ENCODE data around the gene DES. TPM values are rescaled to one million over a fixed set of nuclear protein-coding genes. Genes with fewer than 3 reads are reported as not detected.

Gene DES
- total RNA-seq, 4 donors from 2014 or later = 19.4 to 163 (median 37.8) TPM

DNA sequence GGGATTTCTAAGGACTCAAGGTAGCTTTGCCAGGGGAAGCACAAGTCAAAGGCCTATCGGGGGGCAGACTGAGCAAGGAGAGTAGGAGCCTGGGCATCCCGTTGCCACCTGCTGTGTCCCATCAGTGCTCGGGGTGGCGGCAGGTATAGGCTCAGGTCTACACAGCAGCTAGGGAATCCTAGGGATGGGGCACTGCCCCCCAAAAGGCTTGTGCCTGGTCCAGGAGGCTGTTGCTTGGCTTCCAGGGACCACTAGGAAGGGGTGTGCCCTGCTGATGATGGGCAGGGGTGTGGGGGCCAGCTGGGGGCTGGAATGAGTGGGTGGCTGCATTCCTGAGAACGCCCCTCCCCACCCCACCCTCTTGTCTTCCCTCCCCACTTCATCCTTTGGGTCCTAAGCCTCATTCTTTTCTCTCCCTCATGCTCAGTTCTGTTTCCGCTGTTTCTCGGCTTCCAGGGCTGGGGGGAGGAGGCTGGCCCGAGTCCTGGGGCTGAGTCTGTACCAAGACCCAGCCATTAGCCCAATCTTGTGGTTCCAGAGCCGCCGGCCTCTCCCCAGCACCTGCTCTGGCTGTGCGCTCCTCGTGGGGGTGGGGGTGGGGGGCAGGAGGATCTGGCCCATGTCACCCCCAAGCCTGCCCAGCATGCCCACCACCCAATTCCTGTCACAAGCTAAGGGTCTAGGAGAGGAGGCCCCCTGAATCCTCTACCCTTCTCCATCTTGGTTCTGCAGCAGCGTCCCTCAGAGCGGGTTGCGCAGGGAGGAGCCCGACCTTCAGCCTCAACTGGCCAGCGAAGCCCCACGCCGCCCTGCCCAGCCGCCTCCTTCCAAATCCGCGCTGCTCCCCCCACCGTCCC, 29.3 kb downstream of the DES start:
- DNase-seq (ENCODE audit: low spot score in 2 of 2) = no peak

DNA sequence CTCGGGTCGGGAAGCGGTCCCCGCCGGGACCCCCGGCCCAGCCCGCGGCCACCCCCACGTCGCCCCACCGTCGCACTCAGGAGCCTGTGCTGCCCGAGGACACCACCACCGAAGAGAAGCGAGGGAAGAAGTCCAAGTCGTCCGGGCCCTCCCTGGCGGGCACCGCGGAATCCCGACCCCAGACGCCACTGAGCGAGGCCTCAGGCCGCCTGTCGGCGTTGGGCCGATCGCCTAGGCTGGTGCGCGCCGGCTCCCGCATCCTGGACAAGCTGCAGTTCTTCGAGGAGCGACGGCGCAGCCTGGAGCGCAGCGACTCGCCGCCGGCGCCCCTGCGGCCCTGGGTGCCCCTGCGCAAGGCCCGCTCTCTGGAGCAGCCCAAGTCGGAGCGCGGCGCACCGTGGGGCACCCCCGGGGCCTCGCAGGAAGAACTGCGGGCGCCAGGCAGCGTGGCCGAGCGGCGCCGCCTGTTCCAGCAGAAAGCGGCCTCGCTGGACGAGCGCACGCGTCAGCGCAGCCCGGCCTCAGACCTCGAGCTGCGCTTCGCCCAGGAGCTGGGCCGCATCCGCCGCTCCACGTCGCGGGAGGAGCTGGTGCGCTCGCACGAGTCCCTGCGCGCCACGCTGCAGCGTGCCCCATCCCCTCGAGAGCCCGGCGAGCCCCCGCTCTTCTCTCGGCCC, 30.1 kb downstream of the DES start:
- TF ChIP-seq, protein P1, sequence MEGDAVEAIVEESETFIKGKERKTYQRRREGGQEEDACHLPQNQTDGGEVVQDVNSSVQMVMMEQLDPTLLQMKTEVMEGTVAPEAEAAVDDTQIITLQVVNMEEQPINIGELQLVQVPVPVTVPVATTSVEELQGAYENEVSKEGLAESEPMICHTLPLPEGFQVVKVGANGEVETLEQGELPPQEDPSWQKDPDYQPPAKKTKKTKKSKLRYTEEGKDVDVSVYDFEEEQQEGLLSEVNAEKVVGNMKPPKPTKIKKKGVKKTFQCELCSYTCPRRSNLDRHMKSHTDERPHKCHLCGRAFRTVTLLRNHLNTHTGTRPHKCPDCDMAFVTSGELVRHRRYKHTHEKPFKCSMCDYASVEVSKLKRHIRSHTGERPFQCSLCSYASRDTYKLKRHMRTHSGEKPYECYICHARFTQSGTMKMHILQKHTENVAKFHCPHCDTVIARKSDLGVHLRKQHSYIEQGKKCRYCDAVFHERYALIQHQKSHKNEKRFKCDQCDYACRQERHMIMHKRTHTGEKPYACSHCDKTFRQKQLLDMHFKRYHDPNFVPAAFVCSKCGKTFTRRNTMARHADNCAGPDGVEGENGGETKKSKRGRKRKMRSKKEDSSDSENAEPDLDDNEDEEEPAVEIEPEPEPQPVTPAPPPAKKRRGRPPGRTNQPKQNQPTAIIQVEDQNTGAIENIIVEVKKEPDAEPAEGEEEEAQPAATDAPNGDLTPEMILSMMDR (IDR thresholded peaks at IDR 0.05) = no peak
- TF ChIP-seq POLR2A (IDR thresholded peaks at IDR 0.05) = no peak
- DNase-seq (ENCODE audit: low spot score in 2 of 2) = no peak
- intact Hi-C loops (cut with DNase I; ENCODE audit: low total_unique reads) = no loop called here
- WGBS, 2 donors = 82 to 84% methylated on average over 42 to 49 of the region's 88 CpGs
- no peak overlapping the region for H3K4me3 ChIP-seq (ENCODE audit: low read depth, poor library complexity, severe bottlenecking)

More for the DNA sequence above, 29.3 kb downstream of the DES start:
- no peak for TF ChIP-seq POLR2A (IDR thresholded peaks at IDR 0.05)
- TF ChIP-seq, protein P1 (IDR thresholded peaks at IDR 0.05) = no peak
- no peak overlapping the region for H3K4me3 ChIP-seq (ENCODE audit: low read depth, poor library complexity, severe bottlenecking)
- intact Hi-C loops (cut with DNase I; ENCODE audit: low total_unique reads) = no loop called here
- WGBS, 2 donors = 81 to 89% methylated on average over 23 of the region's 23 CpGs

DNA sequence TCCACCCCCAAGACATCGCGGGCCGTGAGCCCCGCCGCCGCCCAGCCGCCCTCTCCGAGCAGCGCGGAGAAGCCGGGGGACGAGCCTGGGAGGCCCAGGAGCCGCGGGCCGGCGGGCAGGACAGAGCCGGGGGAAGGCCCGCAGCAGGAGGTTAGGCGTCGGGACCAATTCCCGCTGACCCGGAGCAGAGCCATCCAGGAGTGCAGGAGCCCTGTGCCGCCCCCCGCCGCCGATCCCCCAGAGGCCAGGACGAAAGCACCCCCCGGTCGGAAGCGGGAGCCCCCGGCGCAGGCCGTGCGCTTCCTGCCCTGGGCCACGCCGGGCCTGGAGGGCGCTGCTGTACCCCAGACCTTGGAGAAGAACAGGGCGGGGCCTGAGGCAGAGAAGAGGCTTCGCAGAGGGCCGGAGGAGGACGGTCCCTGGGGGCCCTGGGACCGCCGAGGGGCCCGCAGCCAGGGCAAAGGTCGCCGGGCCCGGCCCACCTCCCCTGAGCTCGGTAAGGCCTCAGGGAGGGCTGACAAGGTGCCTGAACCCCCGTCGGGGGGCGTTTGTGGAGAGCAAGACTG, 30.7 kb downstream of the DES start:
- intact Hi-C loops (cut with DNase I; ENCODE audit: low total_unique reads) = no loop called here
- 72 to 75% methylated on average over 1 to 49 of the region's 51 CpGs for WGBS, 2 donors
- no peak overlapping the region for H3K4me3 ChIP-seq (ENCODE audit: low read depth, poor library complexity, severe bottlenecking)
- DNase-seq (ENCODE audit: low spot score in 2 of 2) = no peak
- no peak for TF ChIP-seq POLR2A (IDR thresholded peaks at IDR 0.05)
- TF ChIP-seq, protein P1 (IDR thresholded peaks at IDR 0.05) = no peak

DNA sequence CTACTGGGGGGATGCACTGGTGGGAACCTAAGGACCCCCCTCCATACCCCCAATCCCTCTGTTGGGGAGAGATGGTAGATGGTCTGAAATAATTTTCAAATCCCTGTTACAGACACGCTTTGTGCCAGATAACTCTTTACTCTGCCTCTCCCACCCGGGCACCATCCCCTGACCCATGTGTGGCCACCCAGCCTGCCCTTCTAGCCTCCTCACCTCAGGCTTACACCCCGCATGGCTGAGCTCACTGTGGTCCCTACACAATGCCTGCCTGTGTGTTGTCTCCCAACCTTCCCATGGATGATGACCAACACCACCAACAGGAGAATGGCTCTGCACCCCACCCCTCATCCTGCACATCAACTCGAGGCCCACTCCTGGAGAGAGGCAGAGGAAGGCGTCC, 31.4 kb downstream of the DES start:
- DNase-seq (ENCODE audit: low spot score in 2 of 2) = no peak
- 89% methylated on average over 5 of the region's 5 CpGs for WGBS, 2 donors
- no peak for TF ChIP-seq POLR2A (IDR thresholded peaks at IDR 0.05)
- TF ChIP-seq, protein P1 (IDR thresholded peaks at IDR 0.05) = no peak
- intact Hi-C loops (cut with DNase I; ENCODE audit: low total_unique reads) = no loop called here
- no peak overlapping the region for H3K4me3 ChIP-seq (ENCODE audit: low read depth, poor library complexity, severe bottlenecking)

DNA sequence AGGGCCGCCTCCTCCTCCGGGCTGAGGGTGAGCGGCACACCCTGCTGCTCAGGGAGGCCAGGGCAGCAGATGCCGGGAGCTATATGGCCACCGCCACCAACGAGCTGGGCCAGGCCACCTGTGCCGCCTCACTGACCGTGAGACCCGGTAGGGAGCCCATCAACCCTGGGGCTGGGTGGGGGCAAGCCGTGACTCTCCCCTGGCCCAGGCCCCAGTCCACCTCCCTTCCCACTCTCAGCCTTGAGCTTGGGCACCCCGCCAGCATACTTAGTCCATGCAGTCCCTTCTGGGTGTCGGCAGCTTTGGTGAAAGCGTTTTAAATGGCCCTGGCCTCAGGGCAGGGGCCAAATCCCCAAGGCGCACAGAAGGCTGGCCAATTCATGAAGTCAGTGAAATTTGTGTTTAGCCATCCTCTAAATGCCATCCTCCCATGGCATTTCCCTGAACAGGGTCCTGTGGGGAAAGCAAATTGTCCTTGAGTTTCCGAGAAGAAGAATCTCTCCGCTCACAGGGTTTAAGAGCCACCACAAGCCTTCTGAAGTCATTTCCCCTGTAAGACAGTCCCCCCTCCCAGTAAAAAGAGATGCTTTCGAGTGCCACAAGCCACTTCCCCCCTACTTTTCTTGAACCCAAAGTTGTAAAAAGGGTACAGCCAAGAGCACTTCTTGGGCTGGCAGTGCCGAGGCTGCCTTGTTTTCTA, 33.6 kb downstream of the DES start:
- TF ChIP-seq, protein P1 (IDR thresholded peaks at IDR 0.05) = no peak
- no peak for TF ChIP-seq POLR2A (IDR thresholded peaks at IDR 0.05)
- no peak for DNase-seq (ENCODE audit: low spot score in 2 of 2)
- H3K4me3 ChIP-seq (ENCODE audit: low read depth, poor library complexity, severe bottlenecking) = no peak overlapping the region
- intact Hi-C loops (cut with DNase I; ENCODE audit: low total_unique reads) = no loop called here
- WGBS, 2 donors = 72 to 78% methylated on average over 16 to 18 of the region's 18 CpGs
